GM12891 (cell line): Measurements from ENCODE around the gene ABHD4.

Experiments used
- PAX5 ChIP-seq: IDR thresholded peaks from 2 replicates; pipeline ENCODE4 v1.6.1; 2011; ENCODE audit warnings: low read length, moderate library complexity, mild to moderate bottlenecking; ENCODE audit not compliant: insufficient read depth, severe bottlenecking
- POLR2A ChIP-seq: IDR thresholded peaks from 2 replicates; pipeline ENCODE4 v1.6.1; 2011; ENCODE audit warnings: low read depth, low read length, control low read depth
- POLR2AphosphoS5 ChIP-seq: IDR thresholded peaks from 2 replicates; pipeline ENCODE4 v1.6.1; 2011; ENCODE audit warnings: low read depth, low read length, control low read depth
- POU2F2 ChIP-seq: IDR thresholded peaks from 2 replicates; pipeline ENCODE4 v1.6.1; 2011; ENCODE audit warnings: low read depth, mild to moderate bottlenecking, control low read depth, low read length, moderate library complexity
- SPI1 ChIP-seq: IDR thresholded peaks from 2 replicates; pipeline ENCODE4 v1.6.1; 2011; ENCODE audit warnings: low read depth, low read length, control low read depth
- TAF1 ChIP-seq: IDR thresholded peaks from 2 replicates; pipeline ENCODE4 v1.6.1; 2011; ENCODE audit warnings: low read depth, low read length, control low read depth

- TF ChIP-seq POLR2A (no peak), TAF1 (no peak), POLR2AphosphoS5 (no peak), SPI1 (no peak), POU2F2 (no peak), PAX5 (no peak)
Observed at GRCh38 chr14:22658946-22659345, 60.8 kb downstream of the ABHD4 start.
